ENCODE measurements around the gene KCNE3. TPM values are rescaled to one million over a fixed set of nuclear protein-coding genes. Genes with fewer than 3 reads are reported as not detected.

The KCNE3 gene
- total RNA-seq, 1 donor from 2014 or later: 0.26 TPM

- Histone ChIP-seq H3K4me3 (ENCODE audit: low read depth, low read length) (no peak overlapping the region), H3K27me3 (ENCODE audit: control insufficient read depth, insufficient read depth, low read length) (no peaks in the 10 kb centered on the region), H3K36me3 (ENCODE audit: control insufficient read depth, insufficient read depth, low read length) (no peaks in the 10 kb centered on the region)
- FAIRE-seq: no peak
- DNase-seq (ENCODE audit: low read depth): no peak
- TF ChIP-seq CTCF (IDR thresholded peaks at IDR 0.05; ENCODE audit: insufficient read depth, low read length, severe bottlenecking): no peak
These were observed 10.0 kb downstream of the KCNE3 start for GRCh38 chr11:74457356-74457755.

GRCh38 chr11:74453373-74453975, 13.9 kb downstream of the KCNE3 start:
- Histone ChIP-seq H3K27me3 (ENCODE audit: control insufficient read depth, insufficient read depth, low read length) (no peaks in the 10 kb centered on the region), H3K4me3 (ENCODE audit: low read depth, low read length) (no peak overlapping the region), H3K36me3 (ENCODE audit: control insufficient read depth, insufficient read depth, low read length) (no peaks in the 10 kb centered on the region)
- peak; percentile 86 for TF ChIP-seq CTCF (IDR thresholded peaks at IDR 0.05; ENCODE audit: insufficient read depth, low read length, severe bottlenecking)
- FAIRE-seq (no peak), DNase-seq (ENCODE audit: low read depth) (peak; percentile 66)

GRCh38 chr11:74452366-74452765, 15.0 kb downstream of the KCNE3 start:
- no peak for FAIRE-seq
- TF ChIP-seq CTCF (IDR thresholded peaks at IDR 0.05; ENCODE audit: insufficient read depth, low read length, severe bottlenecking): no peak
- no peak for DNase-seq (ENCODE audit: low read depth)
- Histone ChIP-seq H3K27me3 (ENCODE audit: control insufficient read depth, insufficient read depth, low read length) (no peaks in the 10 kb centered on the region), H3K36me3 (ENCODE audit: control insufficient read depth, insufficient read depth, low read length) (no peaks in the 10 kb centered on the region), H3K4me3 (ENCODE audit: low read depth, low read length) (no peak overlapping the region)

- TF ChIP-seq CTCF (IDR thresholded peaks at IDR 0.05; ENCODE audit: insufficient read depth, low read length, severe bottlenecking): no peak
- no peaks in the 10 kb centered on the region for H3K36me3 ChIP-seq (ENCODE audit: control insufficient read depth, insufficient read depth, low read length)
- DNase-seq (ENCODE audit: low read depth): peak; percentile 28
- H3K4me3 ChIP-seq (ENCODE audit: low read depth, low read length): no peak overlapping the region
- FAIRE-seq: no peak
- H3K27me3 ChIP-seq (ENCODE audit: control insufficient read depth, insufficient read depth, low read length): no peaks in the 10 kb centered on the region
These were observed 17.0 kb downstream of the KCNE3 start for GRCh38 chr11:74450318-74450717.

GRCh38 chr11:74449369-74449931, 17.9 kb downstream of the KCNE3 start:
- peak; percentile 72 for TF ChIP-seq CTCF (IDR thresholded peaks at IDR 0.05; ENCODE audit: insufficient read depth, low read length, severe bottlenecking)
- no peak overlapping the region for H3K4me3 ChIP-seq (ENCODE audit: low read depth, low read length)
- DNase-seq (ENCODE audit: low read depth): peak; percentile 72
- no peaks in the 10 kb centered on the region for H3K36me3 ChIP-seq (ENCODE audit: control insufficient read depth, insufficient read depth, low read length)
- no peak for FAIRE-seq
- no peaks in the 10 kb centered on the region for H3K27me3 ChIP-seq (ENCODE audit: control insufficient read depth, insufficient read depth, low read length)

GRCh38 chr11:74447720-74448119, 19.6 kb downstream of the KCNE3 start:
- no peak for TF ChIP-seq CTCF (IDR thresholded peaks at IDR 0.05; ENCODE audit: insufficient read depth, low read length, severe bottlenecking)
- DNase-seq (ENCODE audit: low read depth) (no peak), FAIRE-seq (no peak)
- no peak overlapping the region for H3K4me3 ChIP-seq (ENCODE audit: low read depth, low read length)
- H3K27me3 ChIP-seq (ENCODE audit: control insufficient read depth, insufficient read depth, low read length): no peaks in the 10 kb centered on the region
- H3K36me3 ChIP-seq (ENCODE audit: control insufficient read depth, insufficient read depth, low read length): no peaks in the 10 kb centered on the region

Measured in bronchial epithelial cell (primary cell).